HL-60 (cell line): ENCODE measurements around the gene LINGO4.

ENCODE experiments used
- GABPA ChIP-seq: IDR thresholded peaks from 2 replicates; pipeline ENCODE4 v1.6.1; 2012; ENCODE audit warnings: low read depth
- POLR2AphosphoS5 ChIP-seq: IDR thresholded peaks from 2 replicates; pipeline ENCODE4 v1.6.1; 2012; ENCODE audit warnings: low read depth
- TF ChIP-seq, protein P1 (sequence below): IDR thresholded peaks from one replicate; pipeline ENCODE4 v1.5.1; 2011; ENCODE audit warnings: low read length, control low read depth, inconsistent platforms; ENCODE audit not compliant: insufficient read depth

DNA sequence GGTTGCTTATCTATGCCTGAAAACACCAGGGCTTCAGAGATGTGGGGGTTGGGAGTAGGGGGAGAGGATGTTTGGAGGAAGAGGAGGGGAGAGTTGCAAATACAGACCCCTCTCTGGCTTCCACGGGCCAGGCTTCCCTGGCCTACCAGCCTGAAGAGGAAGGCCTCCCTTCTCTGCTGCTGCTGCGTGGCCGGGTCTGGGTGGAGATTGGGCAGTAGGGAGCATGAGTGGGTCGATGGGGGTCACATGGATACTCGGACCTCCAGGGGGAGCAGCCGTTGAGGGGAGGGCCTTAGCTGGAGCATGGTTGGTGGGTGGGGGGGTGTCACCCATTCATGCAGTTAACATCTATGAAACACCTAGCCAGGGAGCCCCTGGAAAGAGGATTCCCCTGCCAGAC lies 24.8 kb upstream of the LINGO4 start:
- TF ChIP-seq, protein P1, sequence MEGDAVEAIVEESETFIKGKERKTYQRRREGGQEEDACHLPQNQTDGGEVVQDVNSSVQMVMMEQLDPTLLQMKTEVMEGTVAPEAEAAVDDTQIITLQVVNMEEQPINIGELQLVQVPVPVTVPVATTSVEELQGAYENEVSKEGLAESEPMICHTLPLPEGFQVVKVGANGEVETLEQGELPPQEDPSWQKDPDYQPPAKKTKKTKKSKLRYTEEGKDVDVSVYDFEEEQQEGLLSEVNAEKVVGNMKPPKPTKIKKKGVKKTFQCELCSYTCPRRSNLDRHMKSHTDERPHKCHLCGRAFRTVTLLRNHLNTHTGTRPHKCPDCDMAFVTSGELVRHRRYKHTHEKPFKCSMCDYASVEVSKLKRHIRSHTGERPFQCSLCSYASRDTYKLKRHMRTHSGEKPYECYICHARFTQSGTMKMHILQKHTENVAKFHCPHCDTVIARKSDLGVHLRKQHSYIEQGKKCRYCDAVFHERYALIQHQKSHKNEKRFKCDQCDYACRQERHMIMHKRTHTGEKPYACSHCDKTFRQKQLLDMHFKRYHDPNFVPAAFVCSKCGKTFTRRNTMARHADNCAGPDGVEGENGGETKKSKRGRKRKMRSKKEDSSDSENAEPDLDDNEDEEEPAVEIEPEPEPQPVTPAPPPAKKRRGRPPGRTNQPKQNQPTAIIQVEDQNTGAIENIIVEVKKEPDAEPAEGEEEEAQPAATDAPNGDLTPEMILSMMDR: no peak
- no peak for TF ChIP-seq POLR2AphosphoS5
- no peak for TF ChIP-seq GABPA
